Measurements from ENCODE around the gene ALKBH6. TPM values are rescaled to one million over a fixed set of nuclear protein-coding genes. Genes with fewer than 3 reads are reported as not detected.

ALKBH6 gene
- total and polyA plus RNA-seq, 2 of the 13 experiments (the other 11 are each of a cell fraction or from before 2014, with no cell fraction given): 13.7 to 18.1 TPM

DNA sequence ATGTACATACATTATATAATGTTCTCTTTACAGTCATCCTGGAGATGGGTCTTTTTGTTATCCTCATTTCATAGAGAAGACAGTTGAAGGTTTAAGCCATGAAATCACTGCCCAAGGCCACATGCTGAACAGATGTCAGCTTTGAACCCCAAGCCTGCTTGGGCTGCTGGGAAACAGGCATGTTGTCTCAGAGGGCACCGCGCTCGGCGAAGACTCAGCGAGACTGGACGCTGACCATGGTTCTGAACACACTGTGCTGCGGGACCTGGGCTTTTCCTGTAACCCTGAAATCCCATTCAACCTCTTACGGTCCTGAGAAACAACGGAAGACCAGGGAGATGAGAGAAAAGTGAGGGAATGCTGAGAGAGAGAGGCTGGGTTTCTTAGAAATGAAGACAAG is 50.5 kb downstream of the ALKBH6 start (continued):
- no peak for TF ChIP-seq ZNF3 (CRISPR knock-in tag; IDR thresholded peaks at IDR 0.05)
- no peak for TF ChIP-seq ZFP41 (CRISPR knock-in tag; IDR thresholded peaks at IDR 0.05; ENCODE audit: borderline replicate concordance)
- TF ChIP-seq SRY (CRISPR knock-in tag; IDR thresholded peaks at IDR 0.05): peak; percentile 81; the same call in 1 of the 2 replicates
- TF ChIP-seq MEIS2 (CRISPR knock-in tag; IDR thresholded peaks at IDR 0.05): peak; percentile 86
- peak; percentile 44; the same call in 1 of the 2 replicates for TF ChIP-seq ZNF564 (CRISPR knock-in tag; IDR thresholded peaks at IDR 0.05)
- 0 out of 2 replicates have a peak, but pooled peaks have one; percentile 47 for TF ChIP-seq ZSCAN21 (CRISPR knock-in tag; IDR thresholded peaks at IDR 0.05; ENCODE audit: borderline replicate concordance)
- no peak for TF ChIP-seq AGO2 (optimal IDR thresholded peaks at IDR 0.05; ENCODE audit: low read depth, low read length)
- no peak for TF ChIP-seq RELA (CRISPR knock-in tag; IDR thresholded peaks at IDR 0.05)
- TF ChIP-seq ZNF549 (CRISPR knock-in tag; IDR thresholded peaks at IDR 0.05): no peak
- TF ChIP-seq, protein P1, sequence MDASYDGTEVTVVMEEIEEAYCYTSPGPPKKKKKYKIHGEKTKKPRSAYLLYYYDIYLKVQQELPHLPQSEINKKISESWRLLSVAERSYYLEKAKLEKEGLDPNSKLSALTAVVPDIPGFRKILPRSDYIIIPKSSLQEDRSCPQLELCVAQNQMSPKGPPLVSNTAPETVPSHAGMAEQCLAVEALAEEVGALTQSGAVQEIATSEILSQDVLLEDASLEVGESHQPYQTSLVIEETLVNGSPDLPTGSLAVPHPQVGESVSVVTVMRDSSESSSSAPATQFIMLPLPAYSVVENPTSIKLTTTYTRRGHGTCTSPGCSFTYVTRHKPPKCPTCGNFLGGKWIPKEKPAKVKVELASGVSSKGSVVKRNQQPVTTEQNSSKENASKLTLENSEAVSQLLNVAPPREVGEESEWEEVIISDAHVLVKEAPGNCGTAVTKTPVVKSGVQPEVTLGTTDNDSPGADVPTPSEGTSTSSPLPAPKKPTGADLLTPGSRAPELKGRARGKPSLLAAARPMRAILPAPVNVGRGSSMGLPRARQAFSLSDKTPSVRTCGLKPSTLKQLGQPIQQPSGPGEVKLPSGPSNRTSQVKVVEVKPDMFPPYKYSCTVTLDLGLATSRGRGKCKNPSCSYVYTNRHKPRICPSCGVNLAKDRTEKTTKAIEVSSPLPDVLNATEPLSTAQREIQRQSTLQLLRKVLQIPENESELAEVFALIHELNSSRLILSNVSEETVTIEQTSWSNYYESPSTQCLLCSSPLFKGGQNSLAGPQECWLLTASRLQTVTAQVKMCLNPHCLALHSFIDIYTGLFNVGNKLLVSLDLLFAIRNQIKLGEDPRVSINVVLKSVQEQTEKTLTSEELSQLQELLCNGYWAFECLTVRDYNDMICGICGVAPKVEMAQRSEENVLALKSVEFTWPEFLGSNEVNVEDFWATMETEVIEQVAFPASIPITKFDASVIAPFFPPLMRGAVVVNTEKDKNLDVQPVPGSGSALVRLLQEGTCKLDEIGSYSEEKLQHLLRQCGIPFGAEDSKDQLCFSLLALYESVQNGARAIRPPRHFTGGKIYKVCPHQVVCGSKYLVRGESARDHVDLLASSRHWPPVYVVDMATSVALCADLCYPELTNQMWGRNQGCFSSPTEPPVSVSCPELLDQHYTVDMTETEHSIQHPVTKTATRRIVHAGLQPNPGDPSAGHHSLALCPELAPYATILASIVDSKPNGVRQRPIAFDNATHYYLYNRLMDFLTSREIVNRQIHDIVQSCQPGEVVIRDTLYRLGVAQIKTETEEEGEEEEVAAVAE (CRISPR knock-in tag; IDR thresholded peaks at IDR 0.05; ENCODE audit: borderline replicate concordance): peak; percentile 85
- TF ChIP-seq, protein P2, sequence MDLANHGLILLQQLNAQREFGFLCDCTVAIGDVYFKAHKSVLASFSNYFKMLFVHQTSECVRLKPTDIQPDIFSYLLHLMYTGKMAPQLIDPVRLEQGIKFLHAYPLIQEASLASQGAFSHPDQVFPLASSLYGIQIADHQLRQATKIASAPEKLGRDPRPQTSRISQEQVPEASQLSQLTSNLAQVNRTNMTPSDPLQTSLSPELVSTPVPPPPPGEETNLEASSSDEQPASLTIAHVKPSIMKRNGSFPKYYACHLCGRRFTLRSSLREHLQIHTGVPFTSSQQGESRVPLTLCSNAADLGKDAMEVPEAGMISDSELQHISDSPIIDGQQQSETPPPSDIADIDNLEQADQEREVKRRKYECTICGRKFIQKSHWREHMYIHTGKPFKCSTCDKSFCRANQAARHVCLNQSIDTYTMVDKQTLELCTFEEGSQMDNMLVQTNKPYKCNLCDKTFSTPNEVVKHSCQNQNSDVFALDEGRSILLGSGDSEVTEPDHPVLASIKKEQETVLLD (CRISPR knock-in tag; IDR thresholded peaks at IDR 0.05; ENCODE audit: low read depth): no peak
- TF ChIP-seq ZNF607 (CRISPR knock-in tag; IDR thresholded peaks at IDR 0.05; ENCODE audit: borderline replicate concordance): peak; percentile 77
- 0 out of 2 replicates have a peak, but pooled peaks have one; percentile 30 for TF ChIP-seq CBX5 (CRISPR knock-in tag; IDR thresholded peaks at IDR 0.05; ENCODE audit: borderline replicate concordance)
- 0 out of 2 replicates have a peak, but pooled peaks have one; percentile 21 for TF ChIP-seq HMG20B (CRISPR knock-in tag; conservative IDR thresholded peaks at IDR 0.05)
- TF ChIP-seq, protein P3, sequence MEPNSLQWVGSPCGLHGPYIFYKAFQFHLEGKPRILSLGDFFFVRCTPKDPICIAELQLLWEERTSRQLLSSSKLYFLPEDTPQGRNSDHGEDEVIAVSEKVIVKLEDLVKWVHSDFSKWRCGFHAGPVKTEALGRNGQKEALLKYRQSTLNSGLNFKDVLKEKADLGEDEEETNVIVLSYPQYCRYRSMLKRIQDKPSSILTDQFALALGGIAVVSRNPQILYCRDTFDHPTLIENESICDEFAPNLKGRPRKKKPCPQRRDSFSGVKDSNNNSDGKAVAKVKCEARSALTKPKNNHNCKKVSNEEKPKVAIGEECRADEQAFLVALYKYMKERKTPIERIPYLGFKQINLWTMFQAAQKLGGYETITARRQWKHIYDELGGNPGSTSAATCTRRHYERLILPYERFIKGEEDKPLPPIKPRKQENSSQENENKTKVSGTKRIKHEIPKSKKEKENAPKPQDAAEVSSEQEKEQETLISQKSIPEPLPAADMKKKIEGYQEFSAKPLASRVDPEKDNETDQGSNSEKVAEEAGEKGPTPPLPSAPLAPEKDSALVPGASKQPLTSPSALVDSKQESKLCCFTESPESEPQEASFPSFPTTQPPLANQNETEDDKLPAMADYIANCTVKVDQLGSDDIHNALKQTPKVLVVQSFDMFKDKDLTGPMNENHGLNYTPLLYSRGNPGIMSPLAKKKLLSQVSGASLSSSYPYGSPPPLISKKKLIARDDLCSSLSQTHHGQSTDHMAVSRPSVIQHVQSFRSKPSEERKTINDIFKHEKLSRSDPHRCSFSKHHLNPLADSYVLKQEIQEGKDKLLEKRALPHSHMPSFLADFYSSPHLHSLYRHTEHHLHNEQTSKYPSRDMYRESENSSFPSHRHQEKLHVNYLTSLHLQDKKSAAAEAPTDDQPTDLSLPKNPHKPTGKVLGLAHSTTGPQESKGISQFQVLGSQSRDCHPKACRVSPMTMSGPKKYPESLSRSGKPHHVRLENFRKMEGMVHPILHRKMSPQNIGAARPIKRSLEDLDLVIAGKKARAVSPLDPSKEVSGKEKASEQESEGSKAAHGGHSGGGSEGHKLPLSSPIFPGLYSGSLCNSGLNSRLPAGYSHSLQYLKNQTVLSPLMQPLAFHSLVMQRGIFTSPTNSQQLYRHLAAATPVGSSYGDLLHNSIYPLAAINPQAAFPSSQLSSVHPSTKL (CRISPR knock-in tag; IDR thresholded peaks at IDR 0.05): peak; percentile 57; the same call in 1 of the 2 replicates
- TF ChIP-seq ZFP36L1 (CRISPR knock-in tag; IDR thresholded peaks at IDR 0.05): no peak

Data from HepG2 (cell line).